HEK293 (cell line): Measurements from ENCODE around the gene CLCNKA.
A peak's percentile ranks its signal among the peaks of the same experiment; 100 is the strongest.
"Not testable (repeated sequence)": the region's sequence is repeated elsewhere in the genome, so short reads cannot be mapped to it uniquely, and the experiment has no call there.

Experiments used
- CTCF ChIA-PET: fragments of 350-600 bp; formaldehyde crosslinking; extraction: SDS; loops from one replicate; lab custom pipeline; 2021; ENCODE audit warnings: antibody characterized with exemption; lab: Yijun Ruan, JAX
- POLR2A ChIA-PET: fragments of 300-600 bp; formaldehyde crosslinking; extraction: SDS; loops from one replicate; lab custom pipeline; 2020; ENCODE audit warnings: antibody characterized with exemption, inconsistent platforms; lab: Yijun Ruan, JAX
- H3K27ac ChIP-seq: fragments of 200-500 bp; sonication (Bioruptor generic); 2 replicates; pipeline ENCODE4 v1.5.1; 2014; ENCODE audit warnings: low read depth, low read length, control low read depth, inconsistent platforms; ENCODE audit errors: extremely low read depth
- H3K36me3 ChIP-seq, 2 experiments: fragments of 200-500 bp in 1 of 2; sonication (Bioruptor generic) in 1 of 2; 1 replicate in 1 of 2; 2 replicates in 1 of 2; pipeline ENCODE4 v1.5.1; 2014 to 2017; ENCODE audit warnings: inconsistent platforms in 2 of 2, low read length in 2 of 2; ENCODE audit not compliant: control insufficient read depth in 2 of 2, insufficient read depth in 1 of 2
- H3K4me1 ChIP-seq: fragments of 200-500 bp; sonication (Bioruptor generic); 2 replicates; pipeline ENCODE4 v1.5.1; 2014; ENCODE audit warnings: mild to moderate bottlenecking, low read length, inconsistent platforms; ENCODE audit not compliant: control insufficient read depth, insufficient read depth
- H3K4me3 ChIP-seq: 2 replicates; pipeline ENCODE4 v1.5.1; 2011; ENCODE audit warnings: low read depth, mild to moderate bottlenecking, control low read depth, low read length, moderate library complexity
- H3K9me3 ChIP-seq: fragments of 200-500 bp; sonication (Bioruptor generic); 2 replicates; pipeline ENCODE4 v1.5.1; 2014; ENCODE audit warnings: low read depth, low read length, inconsistent platforms; ENCODE audit not compliant: control insufficient read depth, insufficient read depth
- SP7 ChIP-seq: fragments of 450-650 bp; formaldehyde crosslinking; IDR thresholded peaks from 2 replicates; pipeline ENCODE4 v1.5.1; 2016; ENCODE audit warnings: missing biosample characterization, missing genetic modification characterization
- ZNF121 ChIP-seq: fragments of 450-650 bp; formaldehyde crosslinking; IDR thresholded peaks from 2 replicates; pipeline ENCODE4 v1.5.1; 2016; ENCODE audit warnings: missing biosample characterization, missing genetic modification characterization
- ZNF24 ChIP-seq: fragments of 450-650 bp; formaldehyde crosslinking; IDR thresholded peaks from 2 replicates; pipeline ENCODE4 v1.5.1; 2016; ENCODE audit warnings: missing biosample characterization, missing genetic modification characterization
- ZNF394 ChIP-seq: fragments of 450-650 bp; formaldehyde crosslinking; IDR thresholded peaks from 2 replicates; pipeline ENCODE4 v1.5.1; 2016; ENCODE audit warnings: missing biosample characterization, missing genetic modification characterization, mild to moderate bottlenecking, moderate library complexity, borderline replicate concordance
- ZNF623 ChIP-seq: fragments of 450-650 bp; formaldehyde crosslinking; IDR thresholded peaks from 2 replicates; pipeline ENCODE4 v1.5.1; 2016; ENCODE audit warnings: missing biosample characterization, missing genetic modification characterization
- ZNF654 ChIP-seq: fragments of 450-650 bp; formaldehyde crosslinking; IDR thresholded peaks from 2 replicates; pipeline ENCODE4 v1.5.1; 2016; ENCODE audit warnings: low read depth, missing biosample characterization, missing genetic modification characterization
- ZNF664 ChIP-seq: fragments of 450-650 bp; formaldehyde crosslinking; IDR thresholded peaks from 2 replicates; pipeline ENCODE4 v1.5.1; 2016; ENCODE audit warnings: missing biosample characterization, missing genetic modification characterization
- TF ChIP-seq, protein P1 (sequence below): sonication (generic); formaldehyde crosslinking; IDR thresholded peaks from 2 replicates; pipeline ENCODE4 v1.8.1; 2022; ENCODE audit warnings: mild to moderate bottlenecking, moderate library complexity, missing genetic modification reagents
- TF ChIP-seq, protein P2 (sequence below): fragments of 450-650 bp; IDR thresholded peaks from 2 replicates; pipeline ENCODE4 v1.5.1; 2018; ENCODE audit warnings: missing biosample characterization, missing genetic modification characterization
- TF ChIP-seq, protein P3 (sequence below): fragments of 450-650 bp; formaldehyde crosslinking; IDR thresholded peaks from 2 replicates; pipeline ENCODE4 v1.5.1; 2016; ENCODE audit warnings: missing biosample characterization, missing genetic modification characterization
- TF ChIP-seq, protein P4 (sequence below): fragments of 450-650 bp; formaldehyde crosslinking; IDR thresholded peaks from 2 replicates; pipeline ENCODE4 v1.5.1; 2016; ENCODE audit warnings: missing biosample characterization, missing genetic modification characterization

The CLCNKA gene

DNA sequence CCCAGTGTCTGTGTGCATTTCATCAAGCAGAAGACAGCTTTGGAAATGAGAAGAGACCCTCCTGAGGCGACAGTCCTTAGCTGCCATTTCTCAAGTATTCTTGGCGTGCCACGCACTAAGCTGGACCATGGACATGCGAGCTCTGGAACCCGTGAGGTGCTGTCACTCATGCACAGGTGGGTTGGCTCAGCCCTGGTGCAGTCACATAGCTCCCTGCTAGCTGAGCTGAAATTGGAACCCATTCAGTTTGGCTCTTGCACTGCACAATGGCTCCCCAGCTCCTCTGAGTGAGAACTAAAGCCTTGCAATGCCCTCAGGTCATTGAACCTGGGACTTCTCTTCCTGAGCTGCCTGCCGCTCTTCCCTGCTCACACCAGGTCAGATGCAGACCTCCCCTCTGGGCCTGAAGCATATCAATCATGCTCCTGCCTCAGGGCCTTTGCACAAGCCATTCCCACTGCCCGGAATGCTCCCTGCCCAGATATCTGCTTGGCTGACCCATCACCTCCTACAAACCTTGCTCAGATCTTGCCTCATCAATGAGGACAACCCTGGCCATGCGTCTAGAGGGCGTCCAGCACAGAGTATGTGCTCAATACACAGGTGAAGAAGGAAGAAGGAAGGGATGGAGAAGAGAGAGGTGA is 24.1 kb upstream of the CLCNKA start:
- Histone ChIP-seq H3K4me1 (no peaks in the 10 kb centered on the region), H3K36me3 (no peaks in the 10 kb centered on the region), H3K4me3 (no peak overlapping the region), H3K9me3 (no peaks in the 10 kb centered on the region), H3K27ac (no peak overlapping the region)
- ChIA-PET CTCF (interaction anchor here (0.5 to 1.6 kb wide), 3 partner anchors 10 to 182 kb away, joined by 3 to 4 read pairs (median 3); partner anchors contain the start of gene FAM131C), POLR2A (interaction anchor here (0.5 kb wide), 1 partner anchor 182 kb away, joined by 4 read pairs; no protein-coding TSS in a partner anchor)
- TF ChIP-seq ZNF664 (tag by site-specific recombination) (0 out of 2 replicates have a peak, but pooled peaks have one; percentile 11), ZNF623 (tag by site-specific recombination) (peak; percentile 98)
- TF ChIP-seq, protein P1, sequence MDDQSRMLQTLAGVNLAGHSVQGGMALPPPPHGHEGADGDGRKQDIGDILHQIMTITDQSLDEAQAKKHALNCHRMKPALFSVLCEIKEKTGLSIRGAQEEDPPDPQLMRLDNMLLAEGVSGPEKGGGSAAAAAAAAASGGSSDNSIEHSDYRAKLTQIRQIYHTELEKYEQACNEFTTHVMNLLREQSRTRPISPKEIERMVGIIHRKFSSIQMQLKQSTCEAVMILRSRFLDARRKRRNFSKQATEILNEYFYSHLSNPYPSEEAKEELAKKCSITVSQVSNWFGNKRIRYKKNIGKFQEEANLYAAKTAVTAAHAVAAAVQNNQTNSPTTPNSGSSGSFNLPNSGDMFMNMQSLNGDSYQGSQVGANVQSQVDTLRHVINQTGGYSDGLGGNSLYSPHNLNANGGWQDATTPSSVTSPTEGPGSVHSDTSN (CRISPR knock-in tag): no peak

DNA sequence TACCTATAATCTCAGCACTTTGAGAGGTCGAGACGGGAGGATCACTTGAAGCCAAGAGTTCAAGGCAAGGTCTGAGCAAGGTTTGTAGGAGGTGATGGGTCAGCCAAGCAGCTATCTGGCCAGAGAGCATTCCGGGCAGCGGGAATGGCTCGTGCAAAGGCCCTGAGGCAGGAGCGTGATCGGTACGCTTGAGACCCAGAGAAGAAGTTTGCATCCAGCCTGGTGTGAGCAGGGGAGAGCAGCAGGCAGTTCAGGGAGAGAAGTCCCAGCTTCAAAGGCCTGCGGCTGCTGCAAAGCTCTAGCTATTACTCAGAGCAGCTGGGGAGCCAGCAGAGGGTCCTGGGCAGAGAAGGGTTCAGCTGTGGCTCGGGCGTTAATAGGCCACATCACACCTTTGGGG is 22.9 kb upstream of the CLCNKA start:
- no peaks in the 10 kb centered on the region for H3K4me1 ChIP-seq
- no peaks in the 10 kb centered on the region for H3K36me3 ChIP-seq
- TF ChIP-seq ZNF394 (tag by site-specific recombination): no peak
- no peak for TF ChIP-seq ZNF654
- TF ChIP-seq ZNF24 (tag by site-specific recombination): no peak
- peak; percentile 97 for TF ChIP-seq ZNF623 (tag by site-specific recombination)
- TF ChIP-seq, protein P2, sequence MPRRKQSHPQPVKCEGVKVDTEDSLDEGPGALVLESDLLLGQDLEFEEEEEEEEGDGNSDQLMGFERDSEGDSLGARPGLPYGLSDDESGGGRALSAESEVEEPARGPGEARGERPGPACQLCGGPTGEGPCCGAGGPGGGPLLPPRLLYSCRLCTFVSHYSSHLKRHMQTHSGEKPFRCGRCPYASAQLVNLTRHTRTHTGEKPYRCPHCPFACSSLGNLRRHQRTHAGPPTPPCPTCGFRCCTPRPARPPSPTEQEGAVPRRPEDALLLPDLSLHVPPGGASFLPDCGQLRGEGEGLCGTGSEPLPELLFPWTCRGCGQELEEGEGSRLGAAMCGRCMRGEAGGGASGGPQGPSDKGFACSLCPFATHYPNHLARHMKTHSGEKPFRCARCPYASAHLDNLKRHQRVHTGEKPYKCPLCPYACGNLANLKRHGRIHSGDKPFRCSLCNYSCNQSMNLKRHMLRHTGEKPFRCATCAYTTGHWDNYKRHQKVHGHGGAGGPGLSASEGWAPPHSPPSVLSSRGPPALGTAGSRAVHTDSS (tag by site-specific recombination): no peak
- TF ChIP-seq SP7 (tag by site-specific recombination): no peak
- no peaks in the 10 kb centered on the region for H3K9me3 ChIP-seq
- no peak overlapping the region for H3K4me3 ChIP-seq
- H3K27ac ChIP-seq: no peak overlapping the region
- ChIA-PET CTCF (interaction anchor here (1.0 to 1.6 kb wide), 2 partner anchors 11 to 14 kb away, joined by 3 to 5 read pairs; no protein-coding TSS in a partner anchor), POLR2A (no interaction called here)

DNA sequence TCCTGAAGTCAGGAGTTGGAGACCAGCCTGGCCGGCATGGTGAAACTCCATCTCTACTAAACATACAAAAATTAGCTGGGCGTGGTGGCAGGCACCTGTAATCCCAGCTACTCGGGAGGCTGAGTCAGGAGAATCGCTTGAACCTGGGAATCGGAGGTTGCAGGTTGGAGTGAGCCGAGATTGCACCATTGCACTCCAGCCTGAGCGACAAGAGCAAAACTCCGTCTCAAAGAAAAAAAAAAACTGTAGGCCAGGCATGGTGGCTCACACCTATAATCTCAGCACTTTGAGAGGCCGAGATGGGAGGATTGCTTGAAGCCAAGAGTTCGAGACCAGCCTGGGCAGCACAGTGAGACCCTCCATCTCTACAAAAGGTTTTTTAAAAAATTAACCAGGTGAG is 20.6 kb upstream of the CLCNKA start:
- CTCF ChIA-PET: interaction anchor here (0.6 kb wide), 2 partner anchors 171 to 211 kb away, joined by 3 read pairs; no protein-coding TSS in a partner anchor
- not testable (repeated sequence) for H3K9me3 ChIP-seq, H3K27ac ChIP-seq, H3K4me3 ChIP-seq, H3K4me1 ChIP-seq, H3K36me3 ChIP-seq
- POLR2A ChIA-PET: interaction anchor here (0.6 kb wide), 1 partner anchor 196 kb away, joined by 5 read pairs; no protein-coding TSS in a partner anchor
- TF ChIP-seq ZNF121 (tag by site-specific recombination): 0 out of 2 replicates have a peak, but pooled peaks have one; percentile 15

DNA sequence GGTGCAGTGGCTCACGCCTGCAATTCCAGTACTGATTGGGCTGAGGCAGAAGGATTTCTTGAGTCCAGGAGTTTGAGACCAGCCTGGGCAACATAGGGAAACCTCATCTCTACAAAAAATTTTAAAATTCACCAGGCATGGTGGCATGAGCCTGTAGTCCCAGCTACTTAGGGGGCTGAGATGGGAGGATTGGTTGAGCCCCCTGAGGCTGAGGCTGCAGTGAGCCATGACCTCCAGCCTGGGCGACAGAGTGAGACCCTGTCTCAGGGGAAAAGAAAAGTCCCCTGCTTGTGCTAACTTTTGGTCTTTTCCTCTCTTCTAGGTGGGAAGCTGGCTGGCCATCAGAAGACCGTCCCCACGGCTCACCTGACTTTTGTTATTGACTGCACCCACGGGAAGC is 16.2 kb upstream of the CLCNKA start:
- CTCF ChIA-PET: interaction anchor here (0.5 to 1.1 kb wide), 5 partner anchors 48 to 190 kb away, joined by 3 to 4 read pairs (median 3); no protein-coding TSS in a partner anchor
- Histone ChIP-seq H3K27ac (no peak overlapping the region), H3K4me1 (no peaks in the 10 kb centered on the region), H3K9me3 (no peaks in the 10 kb centered on the region), H3K36me3 (no peaks in the 10 kb centered on the region), H3K4me3 (no peak overlapping the region)
- TF ChIP-seq, protein P3, sequence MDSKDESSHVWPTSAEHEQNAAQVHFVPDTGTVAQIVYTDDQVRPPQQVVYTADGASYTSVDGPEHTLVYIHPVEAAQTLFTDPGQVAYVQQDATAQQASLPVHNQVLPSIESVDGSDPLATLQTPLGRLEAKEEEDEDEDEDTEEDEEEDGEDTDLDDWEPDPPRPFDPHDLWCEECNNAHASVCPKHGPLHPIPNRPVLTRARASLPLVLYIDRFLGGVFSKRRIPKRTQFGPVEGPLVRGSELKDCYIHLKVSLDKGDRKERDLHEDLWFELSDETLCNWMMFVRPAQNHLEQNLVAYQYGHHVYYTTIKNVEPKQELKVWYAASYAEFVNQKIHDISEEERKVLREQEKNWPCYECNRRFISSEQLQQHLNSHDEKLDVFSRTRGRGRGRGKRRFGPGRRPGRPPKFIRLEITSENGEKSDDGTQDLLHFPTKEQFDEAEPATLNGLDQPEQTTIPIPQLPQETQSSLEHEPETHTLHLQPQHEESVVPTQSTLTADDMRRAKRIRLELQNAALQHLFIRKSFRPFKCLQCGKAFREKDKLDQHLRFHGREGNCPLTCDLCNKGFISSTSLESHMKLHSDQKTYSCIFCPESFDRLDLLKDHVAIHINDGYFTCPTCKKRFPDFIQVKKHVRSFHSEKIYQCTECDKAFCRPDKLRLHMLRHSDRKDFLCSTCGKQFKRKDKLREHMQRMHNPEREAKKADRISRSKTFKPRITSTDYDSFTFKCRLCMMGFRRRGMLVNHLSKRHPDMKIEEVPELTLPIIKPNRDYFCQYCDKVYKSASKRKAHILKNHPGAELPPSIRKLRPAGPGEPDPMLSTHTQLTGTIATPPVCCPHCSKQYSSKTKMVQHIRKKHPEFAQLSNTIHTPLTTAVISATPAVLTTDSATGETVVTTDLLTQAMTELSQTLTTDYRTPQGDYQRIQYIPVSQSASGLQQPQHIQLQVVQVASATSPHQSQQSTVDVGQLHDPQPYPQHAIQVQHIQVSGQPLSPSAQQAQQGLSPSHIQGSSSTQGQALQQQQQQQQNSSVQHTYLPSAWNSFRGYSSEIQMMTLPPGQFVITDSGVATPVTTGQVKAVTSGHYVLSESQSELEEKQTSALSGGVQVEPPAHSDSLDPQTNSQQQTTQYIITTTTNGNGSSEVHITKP: peak; percentile 88
- TF ChIP-seq, protein P4, sequence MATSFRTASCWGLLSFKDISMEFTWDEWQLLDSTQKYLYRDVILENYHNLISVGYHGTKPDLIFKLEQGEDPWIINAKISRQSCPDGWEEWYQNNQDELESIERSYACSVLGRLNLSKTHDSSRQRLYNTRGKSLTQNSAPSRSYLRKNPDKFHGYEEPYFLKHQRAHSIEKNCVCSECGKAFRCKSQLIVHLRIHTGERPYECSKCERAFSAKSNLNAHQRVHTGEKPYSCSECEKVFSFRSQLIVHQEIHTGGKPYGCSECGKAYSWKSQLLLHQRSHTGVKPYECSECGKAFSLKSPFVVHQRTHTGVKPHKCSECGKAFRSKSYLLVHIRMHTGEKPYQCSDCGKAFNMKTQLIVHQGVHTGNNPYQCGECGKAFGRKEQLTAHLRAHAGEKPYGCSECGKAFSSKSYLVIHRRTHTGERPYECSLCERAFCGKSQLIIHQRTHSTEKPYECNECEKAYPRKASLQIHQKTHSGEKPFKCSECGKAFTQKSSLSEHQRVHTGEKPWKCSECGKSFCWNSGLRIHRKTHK (tag by site-specific recombination): no peak
- POLR2A ChIA-PET: no interaction called here
